GM12878 (cell line): ENCODE results near the gene SRC. TPM values are rescaled to one million over a fixed set of nuclear protein-coding genes. Genes with fewer than 3 reads are reported as not detected.

Source experiments
- ATAC-seq: fragments of 200-7000 bp; cut with Tn5 transposase; 3 replicates; pipeline ENCODE4 v1.9.1; 2020; ENCODE audit warnings: mild to moderate bottlenecking, moderate library complexity
- BruUV-seq: library from RNA; stranded (reverse); fragments of 400-500 nt; replicated peaks from 2 replicates; lab custom pipeline; 2021; lab: Mats Ljungman, UMichigan
- CTCF ChIA-PET: fragments of 300-600 bp; sonication (Branson Sonifier 250); formaldehyde crosslinking; extraction: SDS; loops from one replicate; lab custom pipeline; 2021; ENCODE audit warnings: inconsistent platforms; lab: Yijun Ruan, JAX
- POLR2A ChIA-PET: fragments of 350-600 bp; formaldehyde crosslinking; extraction: SDS; loops from one replicate; lab custom pipeline; 2021; ENCODE audit warnings: inconsistent platforms; lab: Charles Lee
- RAD21 ChIA-PET: fragments of 300-600 bp; sonication (Branson Sonifier 250); formaldehyde crosslinking; loops from one replicate; lab custom pipeline; 2023; ENCODE audit warnings: antibody characterized with exemption; ENCODE audit not compliant: unreplicated experiment; lab: Charles Lee
- SMC1A ChIA-PET: fragments of 300-600 bp; sonication (Branson Sonifier 250); formaldehyde crosslinking; loops from one replicate; lab custom pipeline; 2023; ENCODE audit not compliant: unreplicated experiment, uncharacterized antibody; lab: Charles Lee
- DNase-seq: peaks from one replicate; pipeline ENCODE4 v3.0.0-alpha.2; 2011; ENCODE audit warnings: low read depth, low spot score
- FAIRE-seq: peaks from 3 replicates; lab custom pipeline; 2011; peaks lifted over from hg19 to GRCh38; lab: Jason Lieb, UNC
- H2AFZ ChIP-seq: 2 replicates; pipeline ENCODE4 v1.6.0; 2011; ENCODE audit warnings: low read depth, low read length, control low read depth; ENCODE audit not compliant: control insufficient read depth
- H3K27ac ChIP-seq: 2 replicates; pipeline ENCODE4 v1.5.1; 2011; ENCODE audit warnings: control low read depth; ENCODE audit not compliant: control insufficient read depth, insufficient read depth
- H3K27me3 ChIP-seq, 2 experiments: replicated peaks in 1 of 2; 2 replicates each; pipeline versions ENCODE4 v1.6.0 to v1.6.1; 2011; ENCODE audit warnings: low read length in 1 of 2; ENCODE audit not compliant: control insufficient read depth in 2 of 2, insufficient read depth in 2 of 2
- H3K36me3 ChIP-seq, 2 experiments: 2 replicates each; pipeline ENCODE4 v1.5.1; 2011; ENCODE audit warnings: low read length in 1 of 2; ENCODE audit not compliant: control insufficient read depth in 2 of 2, insufficient read depth in 2 of 2
- H3K4me1 ChIP-seq: 2 replicates; pipeline ENCODE4 v1.6.1; 2011; ENCODE audit warnings: mild to moderate bottlenecking, low read length, moderate library complexity, mixed read lengths; ENCODE audit not compliant: control insufficient read depth, insufficient read depth
- H3K4me2 ChIP-seq: 2 replicates; pipeline ENCODE4 v1.6.0; 2011; ENCODE audit warnings: control low read depth; ENCODE audit not compliant: control insufficient read depth, insufficient read depth
- H3K4me3 ChIP-seq: fragments of 200-600 bp; sonication (generic); 2 replicates; pipeline ENCODE4 v1.5.1; 2016
- H3K79me2 ChIP-seq: 2 replicates; pipeline ENCODE4 v1.6.0; 2011; ENCODE audit warnings: low read length; ENCODE audit not compliant: control insufficient read depth, insufficient read depth
- H3K9ac ChIP-seq: 2 replicates; pipeline ENCODE4 v1.8.0; 2011; ENCODE audit warnings: low read length, control low read depth, mixed read lengths; ENCODE audit not compliant: control insufficient read depth, insufficient read depth
- H3K9me3 ChIP-seq: replicated peaks from 3 replicates; pipeline ENCODE4 v1.5.1; 2011; ENCODE audit warnings: mild to moderate bottlenecking, low read length; ENCODE audit not compliant: control insufficient read depth, insufficient read depth
- H4K20me1 ChIP-seq: 2 replicates; pipeline ENCODE4 v1.6.0; 2011; ENCODE audit not compliant: control insufficient read depth, insufficient read depth
- ATF2 ChIP-seq: IDR thresholded peaks from 2 replicates; pipeline ENCODE4 v1.6.1; 2012; ENCODE audit warnings: low read length, inconsistent platforms
- BCL11A ChIP-seq: IDR thresholded peaks from 2 replicates; pipeline ENCODE4 v1.6.1; 2011; ENCODE audit warnings: low read depth, low read length
- CTCF ChIP-seq, 3 experiments: IDR thresholded peaks in 2 of 3; conservative IDR thresholded peaks in 1 of 3; 2 replicates each; pipeline ENCODE4 v1.5.1; 2011; ENCODE audit warnings: low read depth in 3 of 3, low read length in 3 of 3, mild to moderate bottlenecking in 3 of 3, control low read depth in 2 of 3, moderate library complexity in 2 of 3, inconsistent platforms in 1 of 3, mixed read lengths in 1 of 3; ENCODE audit not compliant: control insufficient read depth in 2 of 3, insufficient read depth in 1 of 3; ENCODE audit errors: extremely low read depth in 1 of 3
- FOXM1 ChIP-seq: IDR thresholded peaks from 2 replicates; pipeline ENCODE4 v1.6.1; 2012; ENCODE audit warnings: low read depth, mild to moderate bottlenecking, inconsistent platforms, low read length, moderate library complexity
- GATAD2B ChIP-seq: fragments of 450-650 bp; conservative IDR thresholded peaks from 2 replicates; pipeline ENCODE4 v1.6.1; 2017; ENCODE audit warnings: low read depth, mild to moderate bottlenecking, moderate library complexity
- IKZF1 ChIP-seq: fragments of 450-650 bp; conservative IDR thresholded peaks from 2 replicates; pipeline ENCODE4 v1.6.1; 2017; ENCODE audit warnings: antibody characterized with exemption, mild to moderate bottlenecking
- IRF4 ChIP-seq: IDR thresholded peaks from 2 replicates; pipeline ENCODE4 v1.6.1; 2011; ENCODE audit warnings: low read depth, low read length
- NR2C1 ChIP-seq: fragments of 450-650 bp; IDR thresholded peaks from 2 replicates; pipeline ENCODE4 v1.6.1; 2017; ENCODE audit warnings: antibody characterized with exemption, mild to moderate bottlenecking, moderate library complexity
- NRF1 ChIP-seq: conservative IDR thresholded peaks from 2 replicates; pipeline ENCODE4 v1.6.1; 2011; ENCODE audit warnings: mild to moderate bottlenecking, low read depth, low read length, improper control_type of control experiment
- RB1 ChIP-seq: fragments of 450-650 bp; formaldehyde crosslinking; IDR thresholded peaks from 2 replicates; pipeline ENCODE4 v1.6.1; 2017; ENCODE audit warnings: mild to moderate bottlenecking, borderline replicate concordance
- REST ChIP-seq: IDR thresholded peaks from 2 replicates; pipeline ENCODE4 v1.6.1; 2012; ENCODE audit warnings: mild to moderate bottlenecking, low read depth, low read length
- SPI1 ChIP-seq: IDR thresholded peaks from 2 replicates; pipeline ENCODE4 v1.6.1; 2011; ENCODE audit warnings: low read depth, mild to moderate bottlenecking, low read length, moderate library complexity, borderline replicate concordance; ENCODE audit not compliant: insufficient read depth
- SREBF1 ChIP-seq: IDR thresholded peaks from 2 replicates; pipeline ENCODE4 v1.6.1; 2012; ENCODE audit warnings: mild to moderate bottlenecking, low read length
- ZNF384 ChIP-seq: IDR thresholded peaks from 2 replicates; pipeline ENCODE4 v1.6.1; 2012; ENCODE audit warnings: low read depth, mild to moderate bottlenecking, low read length, improper control_type of control experiment, borderline replicate concordance
- ZZZ3 ChIP-seq: IDR thresholded peaks from 2 replicates; pipeline ENCODE4 v1.6.1; 2011; ENCODE audit warnings: low read depth; ENCODE audit not compliant: control insufficient read depth, insufficient read length
- WGBS: methylation state at CpG from one replicate; pipeline ENCODE4 v1.1.6; 2016; ENCODE audit warnings: low lambda C conversion rate; ENCODE audit not compliant: insufficient replicate concordance, insufficient coverage; ENCODE audit errors: missing lambda C conversion rate; 5-methylcytosine and 5-hydroxymethylcytosine counted together
- in situ Hi-C: fragments of 300-500 bp; cut with MboI; formaldehyde crosslinking; loops from 9 replicates; pipeline ENCODE4 v1.14.3; 2018; ENCODE audit warnings: mixed read lengths
- intact Hi-C: fragments of 100-400 bp; cut with micrococcal nuclease; formaldehyde crosslinking; loops from one replicate; pipeline ENCODE4 v1.14.2; 2022; ENCODE audit not compliant: unreplicated experiment
- polyA plus RNA-seq, 11 experiments: library from polyadenylated mRNA; depleted of rRNA in 4 of 11; unstranded in 6 of 11; stranded (reverse) in 5 of 11; fragments of >200 nt; fragmentation: Nextera tagmentation in 4 of 11; fragmentation: Illumina TruSeq in 1 of 11; extraction: Ambion mirVana in 4 of 11; extraction: Trizol in 1 of 11; gene quantifications; 1 replicate in 1 of 11; 2 replicates in 10 of 11; pipeline versions ENCODE4 v1.2.1 to v1.2.3, GENCODE V29; 2011 to 2016; ENCODE audit warnings: inconsistent platforms in 2 of 11, missing spikeins in 2 of 11, low read depth in 1 of 11
- total RNA-seq, 4 experiments: library from RNA; depleted of rRNA in 3 of 4; stranded (reverse); fragments of >200 nt in 3 of 4; fragmentation: Illumina TruSeq in 1 of 4; extraction: Trizol in 1 of 4; gene quantifications; 2 replicates each; pipeline versions ENCODE4 v1.2.1 to v1.2.3, GENCODE V29; 2013 to 2021

Gene SRC
- total and polyA plus RNA-seq, 10 of the 15 experiments (the other 5 are each of a cell fraction or from before 2014, with no cell fraction given), result 0.60 to 71.3 (median 27.2) TPM

GRCh38 chr20:37365760-37366638 lies 20.1 kb downstream of the SRC start:
- 31% methylated on average over 6 of the region's 6 CpGs for WGBS
- intact Hi-C loops, result loop anchor here (1.0 to 5.0 kb wide), 4 partner anchors 30 to 96 kb away; no protein-coding TSS in a partner anchor
- no peak overlapping the region for H3K9ac ChIP-seq
- 0 out of 2 replicates have a peak, but pooled peaks have one; percentile 54 for TF ChIP-seq IRF4
- peak in 1 of 3 experiments; percentile 2; a peak in 1 of 6 replicates for TF ChIP-seq CTCF (IDR thresholded peaks at IDR 0.05 in 2 of 3, conservative IDR thresholded peaks at IDR 0.05 in 1 of 3; ENCODE audit: control insufficient read depth in 2 of 3, extremely low read depth in 1 of 3, insufficient read depth in 1 of 3, low read depth in 3 of 3, low read length in 3 of 3)
- no peak for TF ChIP-seq NR2C1
- no peak for TF ChIP-seq ZNF384
- no peak for TF ChIP-seq REST
- TF ChIP-seq ZZZ3, result no peak
- peak; percentile 94 for TF ChIP-seq ATF2
- 0 out of 2 replicates have a peak, but pooled peaks have one; percentile 64 for TF ChIP-seq GATAD2B
- peak; percentile 73 for TF ChIP-seq BCL11A
- TF ChIP-seq SPI1, result peak; percentile 87
- peak; percentile 96 for TF ChIP-seq FOXM1
- TF ChIP-seq NRF1, result no peak
- peak; percentile 35; the same call in 1 of the 2 replicates for TF ChIP-seq SREBF1
- TF ChIP-seq RB1, result no peak
- peak; percentile 97 for TF ChIP-seq IKZF1

More at GRCh38 chr20:37365760-37366638, 20.1 kb downstream of the SRC start:
- BruUV-seq, result no TSS peak
- H3K4me1 ChIP-seq, result peaks cover 74% of the 10 kb centered on the region
- POLR2A ChIA-PET, result interaction anchor here (1.2 kb wide), 1 partner anchor 29 kb away, joined by 3 read pairs; no protein-coding TSS in a partner anchor
- H3K27ac ChIP-seq, result peak overlapping the region; percentile 87
- FAIRE-seq (peak; percentile 99), DNase-seq (peak; percentile 90), ATAC-seq (peak; percentile 86)
- H3K4me3 ChIP-seq, result peak overlapping the region; percentile 2; the same call in 1 of the 2 replicates
- in situ Hi-C loops, result no loop called here
- SMC1A ChIA-PET, result interaction anchor here (1.3 to 2.3 kb wide), 6 partner anchors 10 to 89 kb away, joined by 3 to 12 read pairs (median 6); no protein-coding TSS in a partner anchor
- peaks cover 3% of the 10 kb centered on the region; the same call in 1 of the 3 replicates for H3K9me3 ChIP-seq
- no peaks in the 10 kb centered on the region for H3K27me3 ChIP-seq
- CTCF ChIA-PET, result interaction anchor here (1.3 to 2.9 kb wide), 3 partner anchors 76 to 96 kb away, joined by 3 to 12 read pairs (median 8); no protein-coding TSS in a partner anchor
- H3K4me2 ChIP-seq, result peak overlapping the region; percentile 52
- H4K20me1 ChIP-seq, result no peaks in the 10 kb centered on the region
- H3K36me3 ChIP-seq, result peaks cover 14 to 25% of the 10 kb centered on the region in 2 experiments
- H2AFZ ChIP-seq, result no peak overlapping the region
- peaks cover 64% of the 10 kb centered on the region for H3K79me2 ChIP-seq
- RAD21 ChIA-PET, result interaction anchor here (0.7 to 1.4 kb wide), 6 partner anchors 9 to 97 kb away, joined by 3 to 4 read pairs (median 3); no protein-coding TSS in a partner anchor
